Loucy (cell line): ENCODE measurements around the gene CYP2A6.

ENCODE experiments used
- H2AFZ ChIP-seq: fragments of 200-600 bp; sonication (generic); 2 replicates; pipeline ENCODE4 v1.6.0; 2016; ENCODE audit warnings: antibody characterized with exemption, mild to moderate bottlenecking, low read length, moderate library complexity
- H3F3A ChIP-seq: fragments of 200-600 bp; 2 replicates; pipeline ENCODE4 v1.6.0; 2016; ENCODE audit warnings: antibody characterized with exemption, low read depth, mild to moderate bottlenecking
- H3K27me3 ChIP-seq: fragments of 200-600 bp; sonication (generic); 2 replicates; pipeline ENCODE4 v1.6.1; 2014; ENCODE audit warnings: low read length, mild to moderate bottlenecking; ENCODE audit not compliant: insufficient read depth, poor library complexity, severe bottlenecking
- H3K36me3 ChIP-seq: fragments of 200-600 bp; sonication (generic); 2 replicates; pipeline ENCODE4 v1.6.1; 2016; ENCODE audit warnings: low read length; ENCODE audit not compliant: insufficient read depth
- H3K4me1 ChIP-seq: fragments of 200-600 bp; sonication (generic); 2 replicates; pipeline ENCODE4 v1.5.1; 2014; ENCODE audit warnings: low read length, mild to moderate bottlenecking; ENCODE audit not compliant: insufficient read depth, poor library complexity, severe bottlenecking
- H3K4me2 ChIP-seq: fragments of 200-600 bp; sonication (generic); 2 replicates; pipeline ENCODE4 v1.6.0; 2014; ENCODE audit warnings: antibody characterized with exemption, low read length, low read depth, mild to moderate bottlenecking; ENCODE audit not compliant: poor library complexity, severe bottlenecking
- H3K4me3 ChIP-seq: fragments of 200-600 bp; sonication (generic); 2 replicates; pipeline ENCODE4 v1.5.1; 2014; ENCODE audit warnings: low read length, mild to moderate bottlenecking, mixed read lengths; ENCODE audit not compliant: poor library complexity, severe bottlenecking
- H3K79me2 ChIP-seq: fragments of 200-600 bp; sonication (generic); 2 replicates; pipeline ENCODE4 v1.6.1; 2014; ENCODE audit warnings: low read length; ENCODE audit not compliant: insufficient read depth
- H3K9ac ChIP-seq: fragments of 200-600 bp; sonication (generic); 2 replicates; pipeline ENCODE4 v1.6.0; 2014; ENCODE audit warnings: mild to moderate bottlenecking, low read depth, low read length, moderate library complexity; ENCODE audit not compliant: poor library complexity, severe bottlenecking
- H3K9me2 ChIP-seq: fragments of 200-600 bp; sonication (generic); replicated peaks from 2 replicates; pipeline ENCODE4 v1.6.1; 2016; ENCODE audit warnings: low read depth, low read length, mixed read lengths
- H3K9me3 ChIP-seq: fragments of 200-600 bp; sonication (generic); 2 replicates; pipeline ENCODE4 v1.6.1; 2014; ENCODE audit warnings: mild to moderate bottlenecking, antibody characterized with exemption, low read length, low read depth; ENCODE audit not compliant: insufficient read depth
- H4K20me1 ChIP-seq: fragments of 200-600 bp; sonication (generic); 2 replicates; pipeline ENCODE4 v1.6.0; 2014; ENCODE audit warnings: antibody characterized with exemption, low read length, mild to moderate bottlenecking; ENCODE audit not compliant: insufficient read depth, poor library complexity, severe bottlenecking
- CTCF ChIP-seq: fragments of 200-600 bp; sonication (generic); conservative IDR thresholded peaks from 2 replicates; pipeline ENCODE4 v1.5.1; 2014; ENCODE audit warnings: mild to moderate bottlenecking, antibody characterized with exemption, low read length
- EZH2phosphoT487 ChIP-seq: fragments of 200-600 bp; IDR thresholded peaks from 2 replicates; pipeline ENCODE4 v1.6.1; 2018; ENCODE audit warnings: antibody characterized with exemption, mild to moderate bottlenecking, moderate library complexity, borderline replicate concordance

Gene CYP2A6

GRCh38 chr19:40807147-40808020 lies 42.9 kb downstream of the CYP2A6 start:
- Histone ChIP-seq H2AFZ (no peak overlapping the region), H3K9ac (no peak overlapping the region), H3K4me1 (peaks cover 41% of the 10 kb centered on the region), H3K9me3 (no peaks in the 10 kb centered on the region), H3F3A (no peaks in the 10 kb centered on the region), H3K79me2 (peaks cover 63% of the 10 kb centered on the region), H3K36me3 (peaks cover 18% of the 10 kb centered on the region; the same call in 1 of the 2 replicates), H4K20me1 (peaks cover 60% of the 10 kb centered on the region), H3K4me2 (peak overlapping the region; percentile 87), H3K4me3 (peak overlapping the region; percentile 21), H3K27me3 (no peaks in the 10 kb centered on the region), H3K9me2 (no peaks in the 10 kb centered on the region)
- no peak for TF ChIP-seq EZH2phosphoT487
- peak; percentile 43 for TF ChIP-seq CTCF

- no peaks in the 10 kb centered on the region for H3K9me2 ChIP-seq
- H3K36me3 ChIP-seq = peaks cover 18% of the 10 kb centered on the region; the same call in 1 of the 2 replicates
- H3K9me3 ChIP-seq = no peaks in the 10 kb centered on the region
- H3F3A ChIP-seq = no peaks in the 10 kb centered on the region
- no peak overlapping the region for H2AFZ ChIP-seq
- H4K20me1 ChIP-seq = peaks cover 68% of the 10 kb centered on the region
- H3K4me2 ChIP-seq = peak overlapping the region; percentile 87
- H3K79me2 ChIP-seq = peaks cover 71% of the 10 kb centered on the region
- no peak overlapping the region for H3K9ac ChIP-seq
- no peaks in the 10 kb centered on the region for H3K27me3 ChIP-seq
- TF ChIP-seq EZH2phosphoT487 (no peak), CTCF (peak; percentile 84)
- H3K4me3 ChIP-seq = peak overlapping the region; percentile 21
- H3K4me1 ChIP-seq = peaks cover 48% of the 10 kb centered on the region
Measured at GRCh38 chr19:40806423-40807146, 43.7 kb downstream of the CYP2A6 start.

GRCh38 chr19:40805258-40805868 lies 44.9 kb downstream of the CYP2A6 start:
- no peaks in the 10 kb centered on the region for H3K27me3 ChIP-seq
- no peaks in the 10 kb centered on the region for H3F3A ChIP-seq
- H3K9ac ChIP-seq = peak overlapping the region; percentile 94
- peaks cover 59% of the 10 kb centered on the region for H3K4me1 ChIP-seq
- no peaks in the 10 kb centered on the region for H3K9me2 ChIP-seq
- TF ChIP-seq CTCF (no peak), EZH2phosphoT487 (no peak)
- H3K4me3 ChIP-seq = peak overlapping the region; percentile 96
- H3K4me2 ChIP-seq = peak overlapping the region; percentile 87
- peaks cover 80% of the 10 kb centered on the region for H4K20me1 ChIP-seq
- peaks cover 18% of the 10 kb centered on the region; the same call in 1 of the 2 replicates for H3K36me3 ChIP-seq
- no peaks in the 10 kb centered on the region for H3K9me3 ChIP-seq
- H2AFZ ChIP-seq = no peak overlapping the region
- peaks cover 83% of the 10 kb centered on the region for H3K79me2 ChIP-seq
